ENCODE data around the gene CBL. TPM values are rescaled to one million over a fixed set of nuclear protein-coding genes. Genes with fewer than 3 reads are reported as not detected.

CBL gene
- total RNA-seq, 2 experiments from 2014 or later = 27.0 to 27.5 TPM

DNA sequence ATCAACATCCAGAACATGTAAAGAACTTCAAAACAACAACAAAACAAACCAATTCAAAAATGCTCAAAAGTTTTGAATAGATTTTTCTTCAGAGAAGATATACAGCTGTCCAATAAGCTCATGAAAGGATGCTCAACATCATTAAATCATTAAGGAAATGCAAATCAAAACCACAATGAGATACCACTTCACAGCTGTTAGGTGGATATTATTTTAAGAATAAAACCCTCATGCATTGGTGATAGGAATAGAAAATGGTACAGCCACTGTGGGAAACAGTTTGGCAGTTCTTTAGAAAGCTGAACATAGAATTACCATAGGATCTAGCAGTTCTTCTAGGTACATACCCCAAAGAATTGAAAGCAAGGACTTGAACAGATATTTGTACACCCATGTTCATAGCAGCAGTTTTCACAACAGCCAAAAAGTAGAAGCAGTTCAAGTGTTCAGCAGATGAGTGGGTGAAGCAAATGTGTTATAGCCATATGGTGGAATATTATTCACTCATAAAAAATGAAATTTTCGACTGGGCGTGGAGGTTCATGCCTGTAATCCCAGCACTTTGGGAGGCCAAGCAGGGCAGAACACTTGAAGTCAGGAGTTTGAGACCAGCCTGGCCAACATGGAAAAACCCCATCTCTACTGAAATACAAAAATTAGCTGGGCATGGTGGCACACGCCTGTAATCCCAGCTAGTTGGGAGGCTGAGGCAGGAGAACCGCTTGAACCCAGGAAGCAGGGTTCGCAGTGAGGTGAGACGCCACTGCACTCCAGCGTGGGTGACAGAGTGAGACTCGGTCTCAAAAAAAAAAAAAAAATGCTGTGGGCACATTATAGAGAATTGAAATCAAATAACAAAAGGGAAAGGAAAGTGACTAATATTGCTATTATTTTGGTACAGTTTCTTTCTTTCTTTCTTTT lies 42.9 kb downstream of the CBL start:
- DNase-seq = no peak
- no peak for TF ChIP-seq CTCF (IDR thresholded peaks at IDR 0.05)
- H3K4me3 Mint-ChIP-seq = no peak overlapping the region
- no peaks in the 10 kb centered on the region for H3K27me3 Mint-ChIP-seq
- intact Hi-C loops (cut with micrococcal nuclease) = no loop called here
- ChIA-PET CTCF (interaction anchor here (0.8 to 2.7 kb wide), 10 partner anchors 10 to 53 kb away, joined by 3 to 9 read pairs (median 4); no protein-coding TSS in a partner anchor), POLR2A (interaction anchor here (1.6 kb wide), 1 partner anchor 11 kb away, joined by 6 read pairs; no protein-coding TSS in a partner anchor)
- H3K9me3 Mint-ChIP-seq = peaks cover 2% of the 10 kb centered on the region
- H3K27ac Mint-ChIP-seq = peak overlapping the region; percentile 77
- H3K36me3 Mint-ChIP-seq (ENCODE audit: low read depth) = peaks cover 14% of the 10 kb centered on the region
- H3K4me1 Mint-ChIP-seq (ENCODE audit: low read depth) = peaks cover 48% of the 10 kb centered on the region
- ATAC-seq = peak; percentile 13

DNA sequence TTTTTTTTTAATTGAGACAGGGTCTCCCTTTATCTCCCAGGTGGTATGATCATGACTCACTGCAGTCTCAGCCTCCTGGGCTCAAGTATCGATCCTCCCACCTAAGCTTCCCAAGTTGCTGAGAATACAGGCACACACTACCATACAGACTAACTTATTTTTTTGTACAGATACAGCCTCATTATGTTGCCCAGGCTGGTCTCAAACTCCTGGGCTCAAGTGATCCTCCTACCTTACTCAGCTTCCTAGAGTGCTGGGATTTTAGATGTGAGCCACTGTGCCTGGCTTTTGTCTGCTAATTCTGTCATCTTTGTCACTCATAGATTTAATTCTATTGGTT lies 43.5 kb downstream of the CBL start:
- Mint-ChIP-seq H3K4me3 (no peak overlapping the region), H3K4me1 (ENCODE audit: low read depth) (peaks cover 51% of the 10 kb centered on the region), H3K27me3 (no peaks in the 10 kb centered on the region), H3K27ac (peak overlapping the region; percentile 77), H3K36me3 (ENCODE audit: low read depth) (peaks cover 17% of the 10 kb centered on the region), H3K9me3 (peaks cover 2% of the 10 kb centered on the region)
- no peak for TF ChIP-seq CTCF (IDR thresholded peaks at IDR 0.05)
- ChIA-PET POLR2A (interaction anchor here (1.6 kb wide), 1 partner anchor 10 kb away, joined by 6 read pairs; no protein-coding TSS in a partner anchor), CTCF (interaction anchor here (1.0 to 2.7 kb wide), 5 partner anchors 12 to 81 kb away, joined by 3 to 9 read pairs (median 5); partner anchors contain the start of gene NLRX1)
- DNase-seq = no peak
- intact Hi-C loops (cut with micrococcal nuclease) = no loop called here
- ATAC-seq = peak; percentile 43

DNA sequence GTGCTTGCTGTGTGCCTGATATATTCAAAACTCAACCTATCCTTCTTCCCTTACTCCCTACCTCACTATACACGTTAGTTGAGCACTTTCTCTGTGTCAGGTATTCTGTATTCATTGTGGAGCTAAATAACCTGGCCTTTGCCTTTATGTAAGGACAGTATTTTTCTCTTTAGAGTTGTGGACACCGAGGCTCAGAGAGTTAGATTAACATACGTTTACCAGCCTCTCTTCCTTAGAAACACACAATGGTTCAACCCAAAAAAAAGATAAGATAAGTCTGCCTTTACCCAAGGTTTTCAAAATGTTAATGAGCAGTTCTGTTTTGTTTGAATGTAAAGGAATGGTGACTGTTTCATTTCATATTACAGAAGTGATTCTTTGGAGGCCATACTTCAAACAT lies 45.0 kb downstream of the CBL start:
- Mint-ChIP-seq H3K27ac (no peak overlapping the region), H3K27me3 (no peaks in the 10 kb centered on the region), H3K4me1 (ENCODE audit: low read depth) (peaks cover 56% of the 10 kb centered on the region), H3K36me3 (ENCODE audit: low read depth) (peaks cover 21% of the 10 kb centered on the region), H3K9me3 (peaks cover 2% of the 10 kb centered on the region), H3K4me3 (no peak overlapping the region)
- DNase-seq = no peak
- no peak for ATAC-seq
- ChIA-PET POLR2A (interaction anchor here (0.7 kb wide), 1 partner anchor 10 kb away, joined by 3 read pairs; no protein-coding TSS in a partner anchor), CTCF (interaction anchor here (1.8 to 2.2 kb wide), 2 partner anchors 34 to 54 kb away, joined by 4 to 7 read pairs; no protein-coding TSS in a partner anchor)
- no peak for TF ChIP-seq CTCF (IDR thresholded peaks at IDR 0.05)
- intact Hi-C loops (cut with micrococcal nuclease) = no loop called here

DNA sequence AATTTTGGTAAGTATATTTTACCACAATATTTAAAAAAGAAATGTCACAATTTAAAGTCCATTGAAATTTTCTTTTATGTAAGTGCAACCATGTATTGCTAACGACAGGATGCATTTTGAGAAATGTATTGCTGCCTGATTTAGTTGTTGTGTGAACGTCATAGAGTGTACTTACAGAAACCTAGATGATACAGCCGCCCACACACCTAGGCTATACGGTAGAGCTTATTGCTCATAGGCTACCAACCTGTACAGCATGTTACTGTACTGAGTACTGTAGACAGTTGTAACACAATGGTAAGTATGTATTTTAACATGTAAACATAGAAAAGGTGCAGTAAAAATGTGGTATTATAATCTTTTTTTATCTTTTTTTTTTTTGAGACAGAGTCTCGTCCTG lies 48.1 kb downstream of the CBL start:
- POLR2A ChIA-PET = no interaction called here
- Mint-ChIP-seq H3K4me3 (no peak overlapping the region), H3K27me3 (no peaks in the 10 kb centered on the region), H3K4me1 (ENCODE audit: low read depth) (peaks cover 65% of the 10 kb centered on the region), H3K9me3 (peaks cover 2% of the 10 kb centered on the region), H3K36me3 (ENCODE audit: low read depth) (peaks cover 24% of the 10 kb centered on the region), H3K27ac (no peak overlapping the region)
- DNase-seq = peak; percentile 89
- CTCF ChIA-PET = interaction anchor here (2.3 kb wide), 1 partner anchor 30 kb away, joined by 7 read pairs; no protein-coding TSS in a partner anchor
- intact Hi-C loops (cut with micrococcal nuclease) = no loop called here
- TF ChIP-seq CTCF (IDR thresholded peaks at IDR 0.05) = no peak
- ATAC-seq = peak; percentile 77

DNA sequence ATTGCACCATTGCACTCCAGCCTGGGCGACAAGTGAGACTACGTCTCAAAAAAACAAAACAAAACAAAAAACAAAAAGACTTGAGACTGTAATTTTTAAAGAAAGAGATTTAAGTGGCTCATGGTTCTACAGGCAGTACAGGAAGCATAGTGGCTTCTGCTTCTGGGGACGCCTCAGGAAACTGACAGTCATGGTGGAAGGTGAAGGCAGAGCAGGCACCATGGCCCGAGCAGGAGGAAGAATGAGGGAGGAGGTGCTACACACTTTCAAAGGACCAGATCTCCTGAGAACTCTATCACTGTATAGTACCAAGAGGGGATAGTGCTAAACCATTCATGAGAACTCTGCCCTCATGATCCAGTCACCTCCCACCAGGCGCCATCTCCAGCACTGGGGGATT lies 52.0 kb downstream of the CBL start:
- ChIA-PET CTCF (interaction anchor here (3.7 kb wide), 1 partner anchor 65 kb away, joined by 15 read pairs; no protein-coding TSS in a partner anchor), POLR2A (interaction anchor here (1.4 kb wide), 1 partner anchor 9 kb away, joined by 4 read pairs; no protein-coding TSS in a partner anchor)
- intact Hi-C loops (cut with micrococcal nuclease) = no loop called here
- TF ChIP-seq CTCF (IDR thresholded peaks at IDR 0.05) = no peak
- DNase-seq (peak; percentile 28), ATAC-seq (peak; percentile 29)
- peak overlapping the region; percentile 52 for H3K4me3 Mint-ChIP-seq
- H3K9me3 Mint-ChIP-seq = peaks cover 2% of the 10 kb centered on the region
- no peaks in the 10 kb centered on the region for H3K27me3 Mint-ChIP-seq
- H3K4me1 Mint-ChIP-seq (ENCODE audit: low read depth) = peaks cover 54% of the 10 kb centered on the region
- peak overlapping the region; percentile 89 for H3K27ac Mint-ChIP-seq
- peaks cover 17% of the 10 kb centered on the region for H3K36me3 Mint-ChIP-seq (ENCODE audit: low read depth)
